HG02840 (cell line): ENCODE results near the gene IL2RA.
A peak's percentile ranks its signal among the peaks of the same experiment; 100 is the strongest.

Experiments used
- ATAC-seq: cut with Tn5 transposase; IDR thresholded peaks from one replicate; pipeline ENCODE4 v1.9.1; 2021; ENCODE audit warnings: mild to moderate bottlenecking, moderate library complexity, moderate number of reproducible peaks; ENCODE audit not compliant: unreplicated experiment, low FRiP score

The IL2RA gene

GRCh38 chr10:5992398-5992797 is 69.8 kb downstream of the IL2RA start:
- no peak for ATAC-seq

GRCh38 chr10:5991708-5992107 is 70.5 kb downstream of the IL2RA start:
- ATAC-seq: no peak

DNA sequence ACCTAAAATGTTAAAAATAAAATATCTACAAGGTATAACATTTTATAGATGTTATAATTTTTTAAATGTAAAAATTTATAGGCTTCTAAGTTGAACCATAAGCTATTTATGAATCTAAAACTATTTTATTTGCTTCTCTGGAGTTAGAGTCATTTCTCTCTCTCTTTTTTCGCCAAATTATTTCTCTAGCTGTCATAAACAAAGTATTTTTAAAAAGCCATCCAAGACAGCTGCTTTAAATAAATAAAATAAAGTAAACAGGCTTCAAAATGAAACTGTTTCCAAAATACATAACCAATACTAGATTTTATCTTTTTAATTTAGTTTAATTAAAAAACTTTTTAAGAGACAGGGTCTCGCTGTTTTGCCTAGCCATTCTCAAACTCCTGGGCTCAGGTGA is 72.4 kb downstream of the IL2RA start:
- ATAC-seq: no peak

- ATAC-seq: no peak
Measured at GRCh38 chr10:5988336-5988920, 73.7 kb downstream of the IL2RA start.

GRCh38 chr10:5987747-5988146 is 74.4 kb downstream of the IL2RA start:
- no peak for ATAC-seq

DNA sequence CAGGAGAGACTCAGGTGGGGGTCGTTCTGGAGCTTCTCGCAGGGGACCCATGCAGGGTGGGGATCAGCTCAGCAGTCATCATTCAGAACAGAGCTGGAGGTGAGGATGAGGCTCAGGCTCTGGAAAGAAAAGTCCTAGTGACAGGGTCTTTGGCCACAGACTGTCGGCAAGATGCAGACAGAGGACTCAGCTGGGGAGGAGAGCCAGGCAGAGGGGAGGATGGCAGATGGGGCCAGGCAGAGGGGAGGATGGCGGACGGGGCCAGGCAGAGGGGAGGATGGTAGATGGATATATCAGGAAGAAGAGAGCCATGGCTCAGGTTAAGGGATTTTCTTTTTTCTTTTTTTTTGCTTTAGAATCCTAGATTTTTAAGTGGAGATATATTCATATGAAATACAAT is 77.1 kb downstream of the IL2RA start:
- ATAC-seq: no peak

DNA sequence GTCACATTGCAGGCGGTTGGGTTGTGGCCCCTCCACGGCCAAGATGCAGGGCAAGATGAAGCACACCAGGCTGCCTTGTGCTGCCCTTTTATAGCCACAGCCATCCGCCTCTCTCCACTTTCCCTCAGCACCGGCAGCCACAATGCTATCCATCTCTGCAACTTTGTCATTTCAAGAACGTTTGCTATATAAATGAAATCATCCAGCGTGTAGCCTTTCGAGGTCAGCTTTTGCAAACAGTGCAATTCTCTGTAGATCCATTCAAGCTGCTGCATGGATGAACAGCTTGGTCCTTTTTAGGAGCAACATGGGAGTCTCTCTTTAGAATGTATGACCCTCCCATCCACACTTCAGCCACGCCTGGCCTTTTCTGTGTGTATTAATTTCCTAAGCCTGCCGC is 78.4 kb downstream of the IL2RA start:
- ATAC-seq: no peak

- ATAC-seq: no peak
Measured at GRCh38 chr10:5981529-5981928, 80.6 kb downstream of the IL2RA start.

GRCh38 chr10:5978230-5978489 is 84.0 kb downstream of the IL2RA start:
- ATAC-seq: no peak

DNA sequence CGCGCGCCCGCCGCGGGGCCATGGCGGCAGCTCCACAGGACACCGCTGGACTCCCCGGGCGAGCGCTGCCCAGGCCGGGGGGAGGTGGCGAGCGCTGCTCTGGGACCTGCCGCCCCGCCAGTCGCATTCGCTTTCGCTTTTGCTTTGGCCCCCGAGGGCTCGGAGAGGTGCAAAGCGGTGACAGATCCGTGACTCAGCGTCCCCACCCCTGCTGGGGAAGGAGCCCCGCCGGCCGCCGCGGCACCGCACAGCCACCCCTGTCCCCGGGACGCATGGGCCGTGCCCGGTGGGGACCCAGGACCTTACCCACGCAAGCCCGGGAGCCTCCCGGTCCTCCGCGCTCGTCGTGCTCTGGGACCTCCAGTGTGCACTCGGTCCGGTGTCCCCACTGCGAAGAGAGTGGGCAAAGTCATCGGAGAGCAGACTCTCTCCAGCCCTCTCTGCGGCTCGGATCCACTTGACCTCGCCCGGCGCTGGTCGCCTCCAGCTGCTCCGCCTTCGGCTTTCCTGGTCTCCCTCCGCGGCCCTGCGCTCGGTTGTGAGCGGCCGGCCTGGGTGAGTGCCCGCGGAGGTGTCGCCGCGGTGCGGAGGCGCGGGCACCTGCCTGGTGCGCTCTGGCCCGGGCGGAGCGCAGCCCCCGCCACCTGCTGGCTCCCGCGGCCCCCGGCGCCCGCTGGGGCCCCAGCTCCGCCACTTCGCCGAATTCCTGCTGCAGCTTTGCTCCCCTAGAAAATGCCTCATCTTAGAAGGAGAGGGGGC is 84.5 kb downstream of the IL2RA start, which contains the start of gene IL15RA:
Gene IL15RA, minus strand, starts transcription at position 73 of the 759 bp plus-strand sequence. Its CDS starts 51 bp downstream, at position 22.
- peak; percentile 62 for ATAC-seq

DNA sequence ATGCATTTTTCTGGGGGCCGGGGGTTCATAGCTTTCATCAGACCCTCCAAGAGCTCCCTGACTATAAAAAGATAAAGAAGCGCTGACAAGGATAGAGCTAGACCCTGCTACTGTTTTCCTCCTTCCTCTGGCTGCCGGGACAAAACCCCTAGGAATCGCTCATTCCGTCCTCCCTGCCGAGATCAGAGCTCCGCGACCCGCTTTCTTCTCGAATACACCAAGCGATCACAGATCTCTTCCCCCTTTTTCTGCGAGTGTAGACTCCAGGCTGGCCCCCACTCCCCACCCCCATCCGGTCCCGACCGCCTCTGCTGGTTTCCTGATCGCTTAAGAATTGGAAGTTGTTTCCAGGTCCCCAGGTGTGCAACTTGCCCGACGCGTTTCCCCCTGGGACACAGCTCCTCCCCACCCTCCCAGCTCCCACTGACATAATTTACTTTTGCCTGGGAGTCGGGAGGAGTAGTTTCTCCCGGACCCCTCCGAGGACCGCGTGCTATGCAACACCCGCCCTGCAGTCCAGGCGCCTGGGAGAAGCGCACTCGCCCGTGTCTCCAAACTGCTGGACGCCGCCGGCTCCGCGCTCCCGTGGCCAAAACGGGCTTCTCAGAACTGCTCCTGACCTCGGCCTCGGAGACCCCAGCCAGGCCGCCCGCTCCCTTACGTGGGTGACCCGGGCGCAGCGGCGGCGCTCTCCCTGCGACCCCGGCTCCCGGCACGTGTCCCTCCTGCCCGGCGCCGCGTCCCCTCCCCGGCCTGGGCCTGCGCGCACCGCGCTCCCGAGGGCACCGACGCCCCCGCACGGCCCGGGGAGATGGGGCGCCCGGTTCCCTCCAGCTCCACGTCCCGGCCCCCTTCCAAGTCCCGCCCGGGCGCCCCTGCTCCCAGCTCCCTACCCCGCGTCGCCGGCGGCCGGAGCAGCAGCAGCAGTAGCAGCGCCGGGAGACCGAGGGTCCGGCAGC is 85.4 kb downstream of the IL2RA start:
- ATAC-seq: peak; percentile 20

DNA sequence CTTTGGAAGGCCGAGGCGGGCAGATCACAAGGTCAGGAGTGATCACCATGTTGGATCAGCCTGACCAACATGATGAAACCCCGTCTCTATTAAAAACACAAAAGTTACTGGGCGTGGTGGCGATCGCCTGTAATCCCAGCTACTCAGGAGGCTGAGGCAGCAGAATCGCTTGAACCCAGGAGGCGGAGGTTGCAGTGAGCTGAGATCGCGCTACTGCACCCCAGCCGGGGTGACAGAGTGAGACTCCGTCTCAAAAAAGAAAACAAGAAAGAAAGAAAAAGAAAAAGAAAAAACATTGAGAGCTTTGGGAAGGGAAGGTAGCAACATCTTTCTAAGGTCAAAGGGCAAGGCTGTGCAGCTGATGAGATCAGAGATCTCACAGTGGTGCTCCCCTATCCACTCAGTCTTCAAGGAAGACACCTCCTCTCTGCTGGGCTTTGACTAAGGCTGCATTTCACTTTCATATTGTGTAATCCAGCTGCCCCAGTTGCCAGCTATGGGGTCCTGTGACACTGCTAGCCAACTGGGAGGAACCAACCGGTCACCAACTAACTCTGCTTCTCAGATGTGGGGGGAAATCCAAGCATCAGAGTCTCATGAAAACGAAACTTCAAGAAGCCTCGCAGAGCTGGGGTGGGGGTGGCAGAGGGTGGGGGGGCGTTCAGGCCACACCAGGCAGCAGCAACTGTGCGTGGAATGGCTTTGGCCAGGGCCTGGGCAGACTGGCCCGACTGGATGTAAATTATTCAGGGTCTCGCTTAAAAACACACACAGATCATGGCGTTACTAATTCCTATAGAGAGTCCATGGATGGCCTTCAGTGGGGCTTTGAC is 86.3 kb downstream of the IL2RA start:
- peak; percentile 39 for ATAC-seq

DNA sequence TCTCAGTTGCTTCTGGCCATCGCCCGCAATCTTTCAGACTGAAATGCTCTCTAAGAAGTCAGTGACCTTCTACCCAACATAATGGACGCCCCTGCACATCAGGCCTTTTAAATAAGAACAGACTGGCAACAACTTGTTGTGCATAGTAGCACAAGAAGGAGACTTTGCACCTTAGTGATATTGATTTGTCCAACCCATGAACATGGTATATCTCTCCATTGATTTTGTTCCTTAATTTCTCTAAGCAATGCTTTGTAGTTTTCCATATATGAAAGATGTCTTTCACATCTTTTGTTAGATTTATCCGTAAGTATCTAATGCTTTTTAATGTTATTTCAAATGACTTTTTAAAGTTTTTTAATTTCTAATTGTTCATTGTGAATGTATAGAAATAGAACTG is 89.1 kb downstream of the IL2RA start:
- no peak for ATAC-seq

GRCh38 chr10:5971886-5972285 is 90.3 kb downstream of the IL2RA start:
- ATAC-seq: no peak

- ATAC-seq: no peak
Measured at GRCh38 chr10:5971315-5971832, 90.8 kb downstream of the IL2RA start.

- no peak for ATAC-seq
Measured at GRCh38 chr10:5970527-5970926, 91.6 kb downstream of the IL2RA start.

DNA sequence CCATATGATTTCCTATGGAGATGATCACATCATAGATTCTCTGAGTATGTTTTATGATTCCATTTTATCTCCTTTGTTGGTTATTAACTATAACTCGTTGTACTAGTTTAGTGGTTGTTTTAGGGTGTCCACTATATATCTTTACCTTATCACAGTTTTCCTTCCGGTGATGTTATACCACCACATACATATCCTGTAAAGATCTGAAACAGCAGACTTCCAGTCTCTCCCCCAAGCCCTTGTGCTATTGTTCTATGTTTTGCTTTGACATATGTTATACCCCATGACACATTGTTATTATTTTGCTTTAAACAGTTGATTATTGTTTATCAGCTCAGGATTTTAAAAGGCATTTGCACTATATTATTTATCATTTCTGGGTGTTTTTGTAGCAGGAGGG is 92.1 kb downstream of the IL2RA start:
- no peak for ATAC-seq

DNA sequence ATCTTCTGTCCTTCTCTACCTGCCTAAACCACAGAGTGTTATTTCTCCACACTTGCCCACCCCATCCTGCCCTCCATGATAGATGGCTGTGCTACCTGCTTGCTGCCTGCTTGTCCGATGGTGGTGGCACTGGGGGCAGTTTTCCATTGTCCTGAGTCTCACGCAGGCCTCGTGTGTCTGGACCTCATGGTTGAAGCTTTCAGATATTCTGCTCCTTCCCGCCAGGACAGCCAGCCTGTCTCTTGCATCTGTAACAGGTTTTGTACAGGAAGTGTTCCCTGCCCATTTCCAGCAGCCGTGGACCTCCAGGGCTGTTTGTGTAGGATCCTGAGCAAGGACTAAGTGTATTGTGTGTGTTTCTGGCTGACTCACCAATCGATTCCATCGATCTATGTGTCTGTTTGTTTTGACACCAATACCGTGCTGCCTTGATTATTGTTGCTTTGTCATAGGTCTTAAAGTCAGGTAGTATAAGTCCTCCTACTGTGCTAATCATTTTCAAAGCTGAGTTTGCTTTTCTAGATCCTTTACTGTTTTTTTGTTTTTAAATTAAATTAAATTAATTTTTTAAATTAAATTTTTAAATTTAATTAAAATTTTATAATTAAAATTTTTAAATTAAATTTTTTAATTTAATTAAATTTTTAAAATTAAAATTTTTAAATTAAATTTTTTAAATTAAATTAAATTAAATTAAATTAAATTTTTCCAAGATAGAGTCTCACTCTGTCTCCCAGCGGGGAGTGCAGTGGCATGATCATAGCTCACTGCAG is 93.3 kb downstream of the IL2RA start:
- ATAC-seq: no peak

- ATAC-seq: no peak
Measured at GRCh38 chr10:5968037-5968680, 94.0 kb downstream of the IL2RA start.
